ENCODE results near the gene NACC2.

Gene NACC2

DNA sequence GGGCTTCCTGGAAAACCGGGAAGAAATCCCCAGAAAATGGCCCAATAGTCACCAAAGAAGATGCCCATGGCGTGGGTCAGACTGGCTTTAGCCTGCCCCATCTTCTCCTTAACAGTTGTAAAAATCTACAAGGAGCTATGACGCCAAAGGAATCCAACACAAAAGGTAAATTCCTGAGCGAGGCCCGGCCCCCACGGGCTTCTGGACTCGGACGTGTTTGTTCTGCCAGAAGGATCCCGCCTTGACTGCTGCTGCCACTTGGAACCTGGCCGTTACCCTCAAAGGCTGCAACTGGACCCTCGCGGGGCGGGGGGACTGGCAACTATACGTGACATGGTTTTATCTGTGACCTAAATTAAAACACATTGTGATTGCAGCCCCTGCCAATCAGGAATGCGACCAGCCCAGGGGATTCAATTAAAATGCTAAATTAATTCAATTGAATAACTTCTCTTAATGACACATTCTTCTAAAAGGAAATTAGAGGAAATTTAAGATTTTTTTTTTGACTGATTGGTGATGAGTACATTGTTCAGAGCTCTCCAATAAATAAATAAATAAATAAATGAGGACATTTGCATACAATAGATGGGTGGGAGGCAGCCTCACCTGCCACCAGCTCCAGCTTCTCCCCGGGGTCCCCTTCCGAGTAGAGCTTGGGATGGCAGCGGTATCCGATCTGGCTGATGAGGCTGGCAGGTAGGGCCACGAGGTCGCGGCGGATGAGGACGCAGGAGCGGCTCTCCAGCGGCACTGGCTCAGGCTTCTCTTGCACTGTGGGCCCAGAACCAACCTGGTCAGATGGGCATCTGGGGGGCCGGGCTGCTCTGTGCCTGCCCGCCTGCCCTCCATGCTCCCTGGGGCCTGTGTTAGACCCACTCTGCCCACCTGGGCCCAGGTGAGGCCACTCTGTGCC lies 79.2 kb downstream of the NACC2 start:
- DNase-seq, result no peak

DNA sequence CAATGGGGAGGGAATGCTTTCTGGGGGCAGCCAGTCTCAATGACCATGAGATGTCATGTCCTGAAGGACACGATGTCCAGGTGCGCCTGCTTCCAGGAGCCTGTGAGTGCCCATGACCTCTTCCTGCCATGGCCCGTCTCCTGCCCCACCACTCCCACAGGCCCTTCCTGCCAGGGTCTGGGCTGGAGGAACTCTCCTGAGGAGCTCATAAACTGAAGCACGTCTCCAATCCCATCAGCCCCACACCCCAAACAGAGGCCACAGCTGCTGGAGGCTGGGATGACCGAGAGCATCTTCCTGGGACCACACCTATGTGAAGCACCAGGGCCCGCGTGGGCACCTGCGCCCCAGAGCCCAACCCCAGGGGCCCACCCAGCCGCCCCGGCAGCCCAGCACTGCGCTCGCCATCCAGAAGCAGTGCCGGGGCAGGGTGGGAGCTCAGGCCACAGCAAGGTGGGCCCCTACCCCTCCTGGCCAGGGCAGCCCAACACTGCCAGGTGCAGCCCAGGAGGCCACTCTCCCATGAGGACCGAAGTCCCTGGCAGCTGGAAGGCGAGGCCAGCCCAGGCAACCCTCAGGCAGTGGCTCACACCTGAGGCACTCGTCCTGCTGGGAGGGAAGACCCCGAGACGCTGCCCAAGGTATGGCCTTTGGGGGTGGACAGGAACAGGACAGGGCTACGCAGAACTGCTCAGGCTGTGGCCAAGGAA lies 80.0 kb downstream of the NACC2 start:
- DNase-seq, result no peak

DNA sequence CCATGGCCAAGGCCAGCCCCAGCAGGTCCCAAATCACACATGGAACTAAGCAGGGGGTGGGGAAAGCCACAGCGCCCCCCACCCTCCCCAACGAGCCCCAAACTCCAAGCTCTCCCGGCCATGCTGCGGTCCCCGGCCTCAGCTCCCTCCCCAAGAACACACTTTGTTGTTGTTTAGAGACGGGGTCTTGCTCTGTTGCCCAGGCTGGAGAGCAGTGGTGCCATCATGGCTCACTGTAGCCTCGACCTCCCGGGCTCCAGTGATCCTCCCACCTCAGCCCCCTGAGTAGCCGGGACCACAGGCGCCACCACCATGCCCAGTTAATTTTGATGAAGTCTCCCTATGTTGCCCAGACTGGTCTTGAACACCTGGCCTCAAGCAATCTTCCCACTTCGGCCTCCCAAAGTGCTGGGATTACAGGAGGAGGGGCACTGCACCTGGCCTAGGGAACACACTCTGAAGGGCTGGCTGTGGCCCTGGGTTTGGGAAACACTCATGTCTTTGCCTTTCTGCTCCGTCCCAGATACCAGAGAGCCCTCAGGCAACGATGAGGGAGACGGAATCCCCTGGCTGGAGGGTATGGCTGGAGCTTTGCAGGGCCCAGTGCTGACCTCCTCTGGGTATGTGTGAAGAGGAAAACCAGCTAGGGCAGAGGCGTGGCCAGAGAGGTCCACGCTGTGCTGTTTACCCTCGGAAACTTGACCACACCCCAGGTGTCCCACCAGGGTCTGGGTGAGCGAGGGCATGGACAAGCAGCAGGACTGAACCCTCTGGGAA lies 80.8 kb downstream of the NACC2 start:
- DNase-seq, result no peak

DNA sequence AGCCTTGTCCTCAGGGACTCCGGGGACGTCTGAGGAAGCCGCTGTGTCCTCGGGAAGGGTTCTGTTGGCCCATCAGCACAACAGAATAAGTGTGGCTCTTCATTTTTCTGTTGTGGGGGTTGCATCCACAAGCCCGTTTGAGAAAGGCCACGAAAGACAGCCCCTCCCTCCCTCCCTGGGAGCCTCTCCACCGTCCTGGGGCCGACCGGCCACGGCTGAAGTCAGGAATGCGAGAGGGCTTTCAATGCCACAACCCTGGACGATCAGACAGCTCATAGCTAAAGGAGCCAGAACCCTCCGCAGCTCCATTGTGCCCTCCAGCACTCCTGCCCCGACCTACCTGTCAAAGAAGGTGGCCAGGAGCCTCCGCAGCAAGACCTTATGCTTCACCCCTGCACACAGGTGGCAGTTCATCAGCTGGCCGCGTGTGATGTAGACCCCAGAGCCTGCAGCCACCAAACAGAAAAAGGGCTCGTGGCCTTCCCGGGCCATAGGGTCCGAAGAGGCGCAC lies 81.5 kb downstream of the NACC2 start:
- DNase-seq, result no peak

DNA sequence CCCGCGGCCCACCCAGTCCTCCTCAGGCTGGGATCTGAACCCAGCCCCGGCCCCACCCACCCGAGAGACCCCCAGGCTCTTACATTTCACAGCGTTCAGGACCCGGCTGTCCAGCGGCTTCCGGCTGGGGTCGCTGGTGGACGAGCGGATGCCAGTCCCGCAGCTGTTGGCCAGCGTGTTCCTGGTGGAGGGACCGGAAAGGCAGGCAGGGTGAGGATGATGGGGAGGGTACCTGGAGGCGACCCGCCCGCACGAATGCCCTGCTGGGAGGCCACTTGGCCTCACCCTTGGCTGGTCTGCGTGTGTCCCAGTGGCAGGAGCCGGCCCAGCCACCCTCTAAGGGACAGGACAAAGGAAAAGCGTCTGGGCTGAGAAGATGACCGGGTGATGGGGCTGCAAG lies 82.0 kb downstream of the NACC2 start:
- no peak for DNase-seq

DNA sequence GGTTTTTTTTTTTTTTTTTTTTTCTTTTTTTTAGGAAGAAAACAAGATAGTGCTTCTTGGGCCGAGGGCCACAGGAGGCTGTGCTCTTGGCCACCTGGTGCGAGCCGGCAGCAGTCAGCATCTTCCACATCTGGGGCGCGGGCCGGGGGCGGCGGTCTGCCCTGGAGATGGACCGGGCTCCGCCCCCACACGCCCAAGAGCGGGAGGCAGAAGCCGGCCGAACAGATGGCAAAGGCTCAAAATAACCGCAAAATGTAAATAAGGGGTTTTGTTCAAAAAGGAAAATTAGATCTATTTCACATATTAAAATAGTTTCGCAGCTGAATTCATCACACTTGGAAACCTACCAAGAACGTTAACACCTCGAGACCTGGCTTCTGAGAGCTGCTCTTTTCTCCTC lies 82.4 kb downstream of the NACC2 start:
- DNase-seq, result peak in 2 of 58 donors; percentile 28 to 49

DNA sequence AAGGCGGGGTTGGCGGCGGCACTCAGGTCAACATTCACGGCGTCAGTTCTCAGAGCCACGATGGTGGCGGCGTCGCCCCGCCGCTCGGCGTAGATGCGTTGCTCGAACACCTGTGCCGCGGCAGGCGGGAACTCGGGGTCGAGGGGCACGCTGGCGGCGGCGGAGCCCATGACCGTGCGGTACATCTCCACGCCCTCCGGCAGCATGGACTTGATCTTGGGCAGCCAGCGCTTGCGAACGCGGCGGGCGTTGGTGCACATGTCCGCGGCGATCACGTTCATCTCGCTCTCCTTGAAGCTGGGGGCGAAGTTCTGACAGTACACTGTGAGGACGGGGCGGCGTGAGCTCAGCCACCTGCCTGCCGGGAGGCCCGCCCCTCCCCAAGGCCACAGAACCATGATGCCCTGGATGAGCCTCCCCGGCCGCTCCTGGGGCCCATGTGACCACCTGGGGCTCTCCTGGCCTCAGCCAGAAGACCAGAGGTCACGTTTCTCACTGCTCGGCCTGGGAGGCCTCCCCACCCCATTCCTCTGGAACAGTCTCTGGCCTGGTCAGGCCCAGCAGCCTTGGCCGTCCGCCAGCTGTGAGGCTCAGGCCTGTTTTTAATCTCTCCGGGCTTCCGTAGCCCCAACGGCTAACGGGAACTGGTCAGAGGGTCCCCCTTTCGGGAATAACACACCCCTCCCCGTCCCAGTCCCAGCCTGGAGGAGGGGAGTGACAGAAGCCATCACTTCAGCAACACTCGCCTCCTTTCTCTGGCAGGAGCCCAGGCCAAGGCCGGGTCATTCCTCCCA lies 83.2 kb downstream of the NACC2 start:
- peak in 37 of 58 donors; percentile 14 to 87 (median 40) for DNase-seq

DNA sequence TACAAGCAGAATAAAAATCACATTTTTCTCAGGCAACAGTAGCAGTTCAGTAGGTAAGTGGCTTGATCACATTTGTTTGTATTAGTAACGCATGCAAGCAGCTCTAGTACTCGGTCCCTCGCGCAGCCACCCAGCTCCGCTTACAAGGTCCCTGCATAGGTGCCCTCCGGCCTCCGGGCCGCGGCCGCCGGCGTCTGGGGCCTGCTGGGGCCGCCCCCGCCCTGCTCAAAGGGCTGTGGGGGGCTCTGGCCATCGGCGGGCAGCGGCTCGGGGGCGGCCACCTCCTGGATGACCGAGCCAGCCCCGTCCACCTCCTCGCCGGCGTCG lies 83.8 kb downstream of the NACC2 start:
- DNase-seq, result no peak

DNA sequence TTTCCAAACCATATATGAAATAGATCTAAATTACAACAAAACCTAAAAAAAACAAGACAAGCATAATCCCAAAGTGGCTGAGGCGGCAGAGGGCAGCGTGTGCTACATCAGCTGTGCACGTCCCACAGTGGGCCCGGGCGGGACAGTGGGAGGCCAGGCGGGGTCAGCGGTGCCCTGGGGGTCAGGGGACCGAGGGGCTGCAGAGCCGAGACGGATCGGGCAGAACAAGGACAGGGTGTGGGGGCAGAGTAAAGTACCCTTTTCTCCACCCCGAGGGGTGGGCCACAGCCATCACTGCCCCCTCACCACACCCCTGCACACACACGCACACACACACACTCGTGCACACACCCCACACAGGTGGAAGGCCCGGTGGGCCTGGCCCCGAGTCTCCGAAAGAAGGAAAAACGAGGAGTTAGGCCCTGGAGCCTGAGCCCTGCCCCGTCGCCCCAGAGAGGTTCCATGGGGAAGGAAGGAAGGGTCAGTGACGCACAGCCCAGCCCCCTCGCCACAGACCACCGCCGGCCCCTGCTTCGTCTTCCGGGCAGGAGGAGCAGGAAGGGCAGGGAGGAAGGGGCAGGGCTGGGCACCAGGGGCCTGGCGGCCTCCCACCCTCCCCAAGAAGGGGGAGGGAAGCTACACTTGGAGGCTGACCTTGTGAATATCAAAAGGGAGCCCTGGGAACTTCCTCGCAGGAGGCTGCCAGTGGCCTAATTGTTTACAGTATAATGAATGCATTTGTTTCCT lies 84.3 kb downstream of the NACC2 start:
- DNase-seq, result peak in 1 of 58 donors; percentile 19

DNA sequence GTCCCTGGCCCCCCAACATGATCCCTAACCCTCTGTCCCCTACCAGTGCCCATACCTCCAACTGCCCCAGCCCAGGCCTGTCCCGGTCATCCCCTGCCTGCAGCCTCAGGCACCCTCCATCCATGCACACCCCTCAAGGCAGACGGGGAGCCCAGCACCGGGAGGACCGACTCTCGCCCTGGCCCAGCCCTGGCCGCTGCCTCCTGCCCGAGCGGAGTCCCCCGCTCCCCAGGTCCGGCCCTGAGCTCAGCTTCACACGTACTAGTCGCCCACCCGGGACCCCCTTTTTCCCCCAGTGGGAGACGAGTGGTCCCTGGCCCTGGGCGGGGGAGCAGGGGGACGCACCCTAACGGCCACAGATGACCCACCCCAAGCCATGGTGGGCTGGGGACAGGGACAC lies 84.9 kb downstream of the NACC2 start:
- no peak for DNase-seq

DNA sequence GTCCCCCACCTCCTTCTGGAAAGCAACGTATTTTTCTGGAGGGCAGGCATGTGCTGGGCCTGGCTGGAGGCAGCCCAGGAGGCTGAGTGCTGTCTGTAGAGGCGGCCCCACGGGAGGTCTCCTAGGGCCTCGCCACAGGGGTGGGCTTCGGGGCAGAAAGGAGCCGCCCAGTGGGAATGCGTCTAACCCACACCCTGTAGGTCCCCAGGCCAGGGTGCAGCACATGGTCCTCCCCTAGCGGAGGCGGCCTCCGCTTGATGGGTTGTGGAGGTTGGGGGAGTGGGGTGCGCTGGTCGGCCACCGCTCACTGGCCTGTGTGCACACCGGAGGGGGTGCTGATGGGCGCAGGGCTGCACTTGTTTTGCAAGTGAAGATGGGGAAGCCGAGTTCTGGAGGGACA lies 85.6 kb downstream of the NACC2 start:
- DNase-seq, result no peak

DNA sequence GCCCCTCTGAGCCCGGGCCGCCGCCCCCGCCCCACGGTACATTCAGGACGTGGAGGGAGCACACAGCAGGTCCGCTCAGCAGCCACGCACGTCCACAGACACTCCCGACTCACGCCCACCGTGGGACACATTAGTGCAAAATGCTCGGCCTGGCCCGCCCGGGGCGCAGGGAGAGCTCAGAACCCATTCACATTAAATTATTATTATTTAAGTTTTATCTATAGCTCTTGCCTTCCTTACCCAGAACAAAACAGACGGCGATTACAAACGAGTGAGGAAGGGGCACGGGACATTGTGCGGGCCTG lies 86.4 kb downstream of the NACC2 start:
- no peak for DNase-seq

DNA sequence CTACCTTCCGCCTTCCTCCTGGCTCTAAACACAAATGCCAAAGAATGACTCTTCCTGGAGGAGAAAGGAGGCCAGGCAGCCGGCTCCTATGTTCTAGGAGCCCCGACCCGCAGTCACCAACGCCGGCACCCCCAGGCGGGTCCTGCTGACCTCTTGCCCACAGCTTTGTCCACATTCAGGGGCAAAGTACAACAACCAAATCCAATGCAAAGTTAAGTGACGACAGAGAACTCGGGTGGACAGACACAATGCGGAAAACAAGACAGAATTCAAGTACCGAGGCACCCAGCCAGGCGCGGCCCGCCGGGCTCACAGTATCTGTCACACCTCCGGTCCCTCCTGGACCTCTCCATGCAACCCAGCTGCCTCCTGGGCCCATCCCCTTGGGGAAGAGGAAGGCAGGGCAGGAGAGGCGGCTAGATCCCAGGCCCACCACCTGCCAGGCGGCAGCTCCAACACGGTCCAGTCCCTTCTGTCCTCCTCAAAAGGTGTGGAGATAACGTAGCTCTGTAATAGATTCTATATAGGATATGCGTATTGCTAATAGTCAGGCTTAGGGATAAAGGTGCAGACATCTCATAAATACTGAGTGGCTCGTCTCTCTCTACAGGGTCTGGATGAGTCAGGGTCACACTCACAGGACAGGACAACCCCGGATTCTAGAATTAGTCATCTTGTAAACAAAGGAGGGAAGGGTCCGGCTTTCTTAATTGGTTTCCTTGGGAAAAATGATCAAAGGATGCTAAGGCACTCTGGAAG lies 87.0 kb downstream of the NACC2 start:
- no peak for DNase-seq

DNA sequence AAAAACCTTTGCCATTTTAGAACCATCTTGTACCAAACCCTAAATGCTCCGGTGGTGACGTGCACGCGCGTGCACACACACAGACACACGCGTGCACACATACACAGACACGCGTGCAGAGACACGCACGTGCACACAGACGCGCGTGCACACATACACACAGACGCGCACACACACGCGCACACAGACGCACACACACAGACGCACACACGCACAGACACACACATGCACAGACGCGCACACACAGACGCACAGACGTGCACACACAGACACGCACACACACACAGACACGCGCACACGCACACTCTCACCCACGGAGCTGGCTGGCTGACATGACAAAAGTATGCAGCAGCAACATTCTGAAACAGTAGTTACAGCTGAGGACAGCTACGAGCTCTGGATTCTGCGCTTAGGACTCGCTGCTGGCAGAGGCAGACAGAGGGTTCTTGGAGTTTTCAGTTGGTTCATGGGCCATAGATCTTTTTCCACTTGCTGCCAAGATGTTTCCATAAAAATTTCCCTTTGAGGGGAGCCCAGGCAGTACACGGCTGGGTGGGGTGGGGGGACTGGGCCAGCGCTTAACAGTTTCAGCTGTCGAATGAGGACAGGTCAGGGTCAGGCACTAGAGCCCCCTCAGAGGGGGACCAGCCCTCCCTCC lies 87.7 kb downstream of the NACC2 start:
- no peak for DNase-seq

DNA sequence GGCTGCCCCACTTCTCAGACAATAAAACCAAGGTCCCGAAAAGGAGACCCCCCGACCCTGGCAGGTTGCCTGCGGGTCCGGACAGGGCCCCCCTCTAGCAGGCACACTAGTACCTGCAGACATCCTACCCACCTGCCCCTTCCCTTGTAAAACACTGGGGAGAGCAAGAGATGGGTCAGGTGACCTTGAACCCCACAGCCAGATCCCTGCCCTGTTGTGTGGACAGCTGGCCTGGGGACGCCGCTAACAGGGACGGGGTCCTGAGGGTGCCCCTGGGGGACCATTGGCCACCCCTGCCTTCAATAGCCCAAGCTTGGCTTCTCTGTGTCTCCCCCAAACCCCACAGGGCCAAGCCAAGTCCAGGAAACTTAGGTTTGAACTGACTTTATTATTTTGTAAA lies 88.9 kb downstream of the NACC2 start:
- no peak for DNase-seq

DNA sequence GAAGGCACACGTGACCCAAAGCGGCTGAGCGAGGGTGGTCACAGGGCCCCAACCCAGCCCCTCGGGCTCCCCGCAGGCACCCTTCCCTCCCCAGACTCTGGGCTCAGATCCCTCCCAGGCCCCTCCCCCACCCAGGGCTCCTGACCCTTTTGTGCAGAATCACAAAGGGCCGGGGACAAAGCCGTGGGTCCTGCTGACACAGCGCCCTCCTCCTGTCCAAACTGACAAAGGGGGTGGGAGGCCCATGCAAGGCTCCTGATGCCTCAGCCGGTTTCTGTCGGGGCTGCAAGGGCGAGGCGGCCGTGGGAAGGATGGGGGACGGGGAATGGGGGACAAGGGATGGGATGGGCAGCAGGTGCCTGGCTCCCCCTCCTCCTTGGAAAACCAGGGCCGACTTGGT lies 90.4 kb downstream of the NACC2 start:
- no peak for DNase-seq

DNA sequence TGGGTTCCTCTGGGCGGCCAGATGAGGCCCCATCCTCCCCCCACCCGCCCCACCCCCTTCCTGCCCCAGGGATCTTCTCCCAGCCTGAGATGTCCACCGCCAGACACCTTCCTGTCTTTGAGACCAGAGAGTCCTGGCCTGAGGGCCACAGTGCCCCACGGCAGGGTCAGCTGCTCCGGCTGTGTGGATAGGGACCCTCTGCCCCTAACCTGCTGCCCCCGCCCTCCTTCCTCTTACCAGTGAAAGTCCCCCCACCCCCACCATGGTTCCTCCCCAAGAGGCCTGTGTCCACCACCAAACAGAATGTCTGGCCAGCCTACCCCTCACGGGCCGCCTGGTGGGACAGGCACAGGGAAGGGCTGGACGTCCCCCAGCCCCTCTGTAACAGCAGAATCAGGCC lies 90.9 kb downstream of the NACC2 start:
- DNase-seq, result no peak

DNA sequence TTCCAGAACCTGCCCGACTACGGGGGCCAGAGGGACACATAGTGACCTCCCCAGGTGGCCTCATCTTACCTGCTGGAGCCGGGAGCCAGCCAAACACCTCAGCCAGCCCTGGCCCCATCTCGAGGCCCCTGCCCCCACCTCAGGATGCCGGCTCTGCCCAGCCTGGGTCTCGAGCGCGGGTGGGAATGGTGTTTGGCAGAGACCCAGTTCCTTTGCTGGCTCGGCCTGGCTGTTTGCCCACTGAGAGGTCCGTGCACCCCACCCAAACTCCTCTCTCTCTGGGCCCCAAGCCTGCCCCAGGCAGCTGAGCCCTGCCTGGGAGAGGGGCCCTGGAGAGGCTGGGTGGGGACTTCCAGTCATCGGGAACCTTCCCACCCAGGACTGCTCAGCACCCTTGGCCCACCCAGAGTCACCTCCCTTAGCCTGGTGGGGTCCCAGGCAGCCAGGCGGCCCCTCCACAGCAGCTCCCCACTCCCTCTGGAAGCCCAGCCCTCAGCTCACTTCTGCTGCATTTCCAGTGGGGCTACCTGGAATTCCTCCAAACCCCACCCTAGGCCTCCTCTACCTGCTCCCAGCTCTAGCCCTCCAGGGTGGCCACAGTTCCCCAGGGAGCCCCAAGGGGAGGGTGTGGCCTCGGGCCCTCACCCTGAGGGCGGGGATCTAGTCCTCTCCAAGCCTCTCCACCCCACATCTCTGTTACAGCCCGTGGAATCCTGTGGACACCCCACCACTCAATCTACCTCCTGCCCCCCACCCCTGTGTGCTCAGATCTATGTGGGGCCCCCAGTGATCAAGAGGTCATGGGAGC lies 91.5 kb downstream of the NACC2 start:
- DNase-seq, result no peak
